H1 (cell line): ENCODE results near the gene MAP3K3. TPM values are rescaled to one million over a fixed set of nuclear protein-coding genes. Genes with fewer than 3 reads are reported as not detected.
A peak's percentile ranks its signal among the peaks of the same experiment; 100 is the strongest.

ENCODE experiments used
- EP300 ChIP-seq, 2 experiments: IDR thresholded peaks; 1 replicate in 1 of 2; 2 replicates in 1 of 2; pipeline ENCODE4 v1.6.1; 2011 to 2012; ENCODE audit warnings: low read depth in 2 of 2, low read length in 2 of 2, mild to moderate bottlenecking in 2 of 2, borderline replicate concordance in 1 of 2, inconsistent platforms in 1 of 2, moderate library complexity in 1 of 2
- HDAC2 ChIP-seq, 2 experiments: fragments of 300-600 bp in 1 of 2; sonication (generic) in 1 of 2; IDR thresholded peaks; 2 replicates each; pipeline ENCODE4 v1.6.1; 2011 to 2012; ENCODE audit warnings: low read depth in 2 of 2, low read length in 2 of 2, mild to moderate bottlenecking in 2 of 2, moderate library complexity in 2 of 2, borderline replicate concordance in 1 of 2, inconsistent platforms in 1 of 2
- POLR2A ChIP-seq, 2 experiments: IDR thresholded peaks; 1 replicate in 1 of 2; 2 replicates in 1 of 2; pipeline ENCODE4 v1.6.1; 2011; ENCODE audit warnings: low read depth in 2 of 2, low read length in 2 of 2, mild to moderate bottlenecking in 2 of 2; ENCODE audit errors: control extremely low read depth in 1 of 2
- RXRA ChIP-seq: IDR thresholded peaks from 2 replicates; pipeline ENCODE4 v1.6.1; 2011; ENCODE audit warnings: low read depth, mild to moderate bottlenecking, low read length, moderate library complexity; ENCODE audit not compliant: insufficient read depth
- SP2 ChIP-seq: IDR thresholded peaks from 2 replicates; pipeline ENCODE4 v1.6.1; 2012; ENCODE audit warnings: mild to moderate bottlenecking, low read length, inconsistent platforms
- SRF ChIP-seq: IDR thresholded peaks from 2 replicates; pipeline ENCODE4 v1.6.1; 2011; ENCODE audit warnings: mild to moderate bottlenecking, low read depth, low read length, moderate library complexity
- polyA plus RNA-seq, 7 experiments: library from polyadenylated mRNA; depleted of rRNA in 3 of 7; stranded (reverse) in 5 of 7; unstranded in 2 of 7; fragments of >200 nt in 5 of 7; fragments of 200-250 nt in 2 of 7; gene quantifications; 1 replicate in 5 of 7; 2 replicates in 1 of 7; 4 replicates in 1 of 7; pipeline versions ENCODE4 v1.2.1 to v1.2.3, GENCODE V29; 2011 to 2013; ENCODE audit warnings: missing spikeins in 2 of 7, mixed read lengths in 2 of 7
- total RNA-seq: library from RNA; stranded (reverse); fragmentation: NEBNext Ultra II Directional; extraction: Animal tissue kit (Norgen Biotek cat#: 25700); gene quantifications from 2 replicates; pipeline ENCODE4 v1.2.1, GENCODE V29; 2021

Gene MAP3K3
- total and polyA plus RNA-seq, 2 of the 8 experiments (the other 6 are each of a cell fraction or from before 2014, with no cell fraction given): 10.3 to 21.0 TPM

- no peak for TF ChIP-seq EP300 (IDR thresholded peaks at IDR 0.05; ENCODE audit: borderline replicate concordance in 1 of 2, low read depth in 2 of 2, low read length in 2 of 2)
- peak; percentile 30 to 48; a peak in 2 of 3 replicates for TF ChIP-seq POLR2A (IDR thresholded peaks at IDR 0.05; ENCODE audit: control extremely low read depth in 1 of 2, low read depth in 2 of 2, low read length in 2 of 2)
- no peak for TF ChIP-seq RXRA
- no peak for TF ChIP-seq SP2
- TF ChIP-seq HDAC2 (IDR thresholded peaks at IDR 0.05; ENCODE audit: borderline replicate concordance in 1 of 2, low read depth in 2 of 2, low read length in 2 of 2): peak in 1 of 2 experiments; percentile 7; a peak in 1 of 4 replicates
- TF ChIP-seq SRF: no peak
Measured at GRCh38 chr17:63699638-63700527, 77.7 kb downstream of the MAP3K3 start, which contains the start of gene LIMD2 (continued).
